ENCODE data around the gene TPRA1.

- no peak for TF ChIP-seq CTCF (IDR thresholded peaks at IDR 0.05)
- no peak for TF ChIP-seq POLR2A (IDR thresholded peaks at IDR 0.05)
Measured at GRCh38 chr3:127531821-127532220, 58.7 kb downstream of the TPRA1 start.

All from testis (tissue), 2 donors.